Endothelial cell of hepatic sinusoid (primary cell): ENCODE data around the gene MFSD6.
"Not testable (repeated sequence)": the region's sequence is repeated elsewhere in the genome, so short reads cannot be mapped to it uniquely, and the experiment has no call there.

ENCODE experiments used
- in situ Hi-C: cut with HindIII; loops from 2 replicates; pipeline ENCODE4 v1.10.0; 2017; ENCODE audit warnings: low sequenced_read_pairs

Gene MFSD6

GRCh38 chr2:190458352-190459107 lies 50.4 kb downstream of the MFSD6 start:
- in situ Hi-C loops, result no loop called here

DNA sequence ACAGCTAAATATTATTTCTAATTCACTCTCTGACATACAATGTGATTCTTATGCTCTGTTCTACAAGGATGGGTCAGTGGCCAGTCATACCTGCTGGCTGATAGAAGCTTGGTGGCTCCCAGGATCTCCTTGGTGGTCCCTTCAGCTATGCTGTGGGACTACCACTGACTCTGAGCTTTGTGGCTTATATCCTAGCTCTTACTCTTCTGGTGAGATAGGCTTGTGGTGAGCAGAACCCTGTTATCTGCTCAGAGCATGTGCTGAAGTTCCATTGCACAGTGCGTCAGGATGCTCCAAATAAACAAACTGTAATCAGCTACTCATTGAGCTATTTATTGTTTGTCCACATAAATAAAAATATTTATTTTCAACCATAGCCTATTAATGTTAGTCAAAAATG lies 51.7 kb downstream of the MFSD6 start:
- in situ Hi-C loops, result no loop called here

DNA sequence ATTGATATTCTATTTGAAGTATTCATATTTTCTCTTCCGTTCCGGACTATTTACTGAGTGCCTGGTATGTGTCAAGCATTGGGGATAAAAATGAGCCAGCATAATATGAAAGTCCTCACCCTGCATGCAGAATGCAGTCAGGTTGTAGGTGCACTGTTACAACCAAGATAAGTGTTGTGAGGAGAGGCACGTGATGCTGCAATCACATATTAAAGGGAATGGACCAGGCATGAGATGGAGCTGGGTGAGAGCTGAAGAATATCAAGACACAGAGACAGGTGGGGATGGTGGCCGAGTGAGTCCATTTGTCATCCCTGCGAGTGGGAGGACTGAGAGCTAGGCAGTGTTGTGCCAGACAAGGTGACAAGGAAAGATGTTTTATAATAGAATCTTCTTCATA lies 52.3 kb downstream of the MFSD6 start:
- in situ Hi-C loops, result no loop called here

GRCh38 chr2:190462181-190462580 lies 54.0 kb downstream of the MFSD6 start:
- in situ Hi-C loops, result no loop called here

- in situ Hi-C loops, result no loop called here
Measured at GRCh38 chr2:190462611-190463010, 54.5 kb downstream of the MFSD6 start.

- in situ Hi-C loops, result no loop called here
Measured at GRCh38 chr2:190465060-190465459, 56.9 kb downstream of the MFSD6 start.

- in situ Hi-C loops, result no loop called here
Measured at GRCh38 chr2:190466819-190467446, 58.8 kb downstream of the MFSD6 start.

GRCh38 chr2:190467575-190468083 lies 59.5 kb downstream of the MFSD6 start:
- in situ Hi-C loops, result no loop called here

DNA sequence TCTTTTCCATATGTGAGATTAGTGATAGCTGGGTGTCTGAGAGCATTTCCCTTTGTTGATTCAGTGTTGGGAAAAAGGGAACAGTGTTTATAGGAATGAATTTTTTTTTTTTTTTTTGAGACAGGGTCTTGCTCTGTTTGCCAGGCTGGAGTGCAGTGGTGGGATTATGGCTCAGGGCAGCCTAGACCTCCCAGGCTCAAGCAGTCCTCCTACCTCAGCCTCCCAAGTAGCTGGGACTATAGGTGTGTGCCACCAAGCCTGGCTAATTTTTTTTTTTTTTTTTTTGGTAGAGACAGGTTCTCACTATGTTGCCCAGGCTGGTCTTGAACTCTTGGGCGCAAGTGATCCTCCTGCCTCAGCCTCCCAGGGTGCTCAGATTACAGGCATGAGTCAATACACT lies 60.2 kb downstream of the MFSD6 start:
- in situ Hi-C loops, result not testable (repeated sequence)

DNA sequence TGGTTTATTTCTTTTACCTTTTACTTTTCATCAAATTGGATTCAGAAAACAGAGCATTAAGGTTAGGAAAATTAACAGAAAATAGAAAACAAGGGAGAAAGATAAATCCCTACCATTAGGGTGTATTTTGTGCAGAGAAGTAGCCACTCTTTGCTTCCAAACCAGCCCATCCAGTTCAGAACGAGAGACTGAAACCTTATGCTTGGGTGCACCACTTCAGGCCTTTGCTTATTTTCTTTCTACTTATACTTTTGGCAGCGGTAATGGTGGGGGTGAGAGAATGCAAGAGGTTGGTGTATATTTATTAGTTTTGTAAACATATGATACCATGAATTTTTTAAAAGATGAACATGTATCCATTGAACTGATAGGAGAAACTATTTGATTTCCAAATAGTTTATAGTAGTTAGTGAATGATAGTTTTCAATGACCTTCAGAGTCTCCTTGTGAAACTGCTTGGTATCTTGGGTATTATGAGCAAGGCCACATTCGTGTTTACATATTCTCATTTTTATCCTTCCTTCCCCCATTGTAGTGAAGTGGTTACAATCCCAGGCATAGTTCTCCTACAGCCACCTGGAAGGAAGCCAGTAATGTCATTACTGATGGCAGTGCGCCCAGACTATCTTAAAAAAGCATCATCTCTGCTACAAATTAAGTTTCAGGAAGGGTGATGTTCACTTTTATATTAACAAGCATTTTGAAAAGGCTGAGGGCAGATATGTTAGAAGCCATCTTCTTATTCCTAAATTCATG lies 60.8 kb downstream of the MFSD6 start:
- in situ Hi-C loops, result no loop called here

DNA sequence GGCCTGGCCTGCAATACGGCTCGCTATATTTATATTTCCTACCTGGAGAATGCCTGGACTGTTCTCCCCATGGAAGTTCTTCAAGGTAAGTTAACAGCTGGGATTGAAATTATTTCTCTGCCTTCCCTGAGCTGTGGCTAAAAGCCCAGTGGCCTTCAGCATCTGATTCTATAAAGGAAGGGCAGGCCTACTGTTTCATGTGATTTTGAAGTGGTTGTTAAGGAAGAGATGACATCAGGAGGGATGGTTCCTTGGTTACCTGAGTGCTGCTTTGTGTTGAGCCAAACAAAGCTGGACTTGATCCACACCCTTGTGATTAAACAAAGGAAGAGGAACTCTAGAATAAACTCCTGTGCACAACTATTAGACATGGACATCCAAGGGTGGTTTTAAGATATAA lies 61.6 kb downstream of the MFSD6 start:
- in situ Hi-C loops, result no loop called here

DNA sequence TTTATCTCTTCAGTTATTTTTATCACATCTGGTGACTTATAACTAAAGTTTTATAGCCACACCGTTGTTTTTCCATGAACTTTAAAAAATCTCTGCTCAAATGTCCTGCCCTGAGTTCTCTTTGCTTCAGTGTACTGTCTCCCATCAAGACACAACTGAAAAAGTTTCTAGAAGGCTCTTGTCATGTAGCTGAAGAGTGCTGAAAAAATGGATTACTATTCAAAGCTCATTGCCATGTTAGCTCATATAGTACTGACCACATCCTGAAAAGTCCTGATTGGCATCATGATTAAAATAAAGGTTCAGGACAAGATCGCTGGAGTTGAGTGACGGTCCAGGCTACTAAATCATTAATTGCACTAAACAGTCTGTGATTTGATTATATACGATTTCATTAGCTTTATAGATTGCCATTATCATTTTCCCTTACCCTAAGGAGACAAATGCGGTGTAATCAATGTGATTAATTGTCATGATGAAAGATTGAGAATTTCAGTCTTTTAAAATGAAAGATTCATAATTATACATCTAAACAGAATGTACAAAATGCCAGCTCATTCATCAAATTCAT lies 62.2 kb downstream of the MFSD6 start:
- in situ Hi-C loops, result no loop called here

DNA sequence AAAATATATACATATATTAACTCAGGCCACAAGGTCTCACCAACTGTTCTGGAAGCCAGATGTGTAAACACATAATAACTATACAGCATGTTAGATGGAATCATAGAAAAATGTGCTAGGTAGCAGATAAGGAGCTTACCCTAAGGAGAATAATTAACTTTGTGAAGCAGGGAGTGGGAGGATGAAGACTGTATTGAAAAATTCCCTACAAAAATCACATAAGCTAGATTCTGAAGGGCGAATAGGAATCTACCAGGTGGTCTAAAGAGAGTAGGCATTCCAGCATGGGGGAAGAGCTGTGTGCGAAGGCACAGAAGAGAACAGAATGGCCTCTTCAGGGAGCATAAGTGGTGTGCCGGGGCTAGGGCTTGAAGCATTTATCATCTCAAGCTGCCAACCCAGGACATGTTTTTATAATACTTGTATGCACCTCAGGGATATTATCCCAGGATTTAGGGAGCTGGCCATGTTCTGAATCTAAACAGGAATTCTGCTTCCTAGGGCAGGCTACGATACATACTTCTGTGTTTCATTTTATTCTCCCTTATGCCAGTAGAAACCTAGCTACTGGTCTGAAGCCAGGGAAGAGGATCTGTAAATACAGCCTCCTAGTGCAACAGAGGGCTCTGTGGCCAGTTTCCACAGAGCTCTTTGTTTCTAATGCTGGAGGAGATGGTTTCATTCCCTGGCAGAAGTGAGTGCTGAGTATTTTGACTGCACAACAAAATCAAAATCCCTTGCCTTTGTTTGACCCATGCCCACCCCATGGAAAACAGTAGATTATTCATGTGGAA lies 69.7 kb downstream of the MFSD6 start:
- in situ Hi-C loops, result no loop called here

- in situ Hi-C loops, result no loop called here
Measured at GRCh38 chr2:190478572-190479195, 70.5 kb downstream of the MFSD6 start.

GRCh38 chr2:190481339-190481738 lies 73.2 kb downstream of the MFSD6 start:
- in situ Hi-C loops, result no loop called here

GRCh38 chr2:190482451-190482850 lies 74.3 kb downstream of the MFSD6 start:
- in situ Hi-C loops, result no loop called here

GRCh38 chr2:190486037-190486623 lies 78.0 kb downstream of the MFSD6 start:
- in situ Hi-C loops, result no loop called here

- in situ Hi-C loops, result no loop called here
Measured at GRCh38 chr2:190488516-190489233, 80.5 kb downstream of the MFSD6 start.

DNA sequence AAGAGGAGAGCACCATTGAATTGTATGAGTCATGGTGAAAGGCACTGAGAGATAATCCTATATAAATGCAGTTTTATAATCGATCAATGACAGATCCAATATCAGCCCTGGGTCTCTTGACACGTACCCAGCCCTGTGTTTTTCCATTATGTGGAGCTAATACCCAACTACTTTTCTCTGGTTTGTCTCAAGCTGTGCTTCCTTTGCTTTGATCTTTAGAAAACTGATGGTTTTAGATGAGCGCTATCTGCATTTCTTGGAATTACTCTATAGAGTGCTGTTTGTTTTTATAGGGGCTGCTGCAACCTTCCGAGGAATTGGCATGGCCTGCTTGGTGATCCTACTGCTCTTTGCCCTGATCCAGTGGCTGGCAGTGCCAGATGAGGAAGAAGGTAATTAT lies 81.3 kb downstream of the MFSD6 start:
- in situ Hi-C loops, result no loop called here
